ENCODE measurements around the gene MGLL.

Gene MGLL

DNA sequence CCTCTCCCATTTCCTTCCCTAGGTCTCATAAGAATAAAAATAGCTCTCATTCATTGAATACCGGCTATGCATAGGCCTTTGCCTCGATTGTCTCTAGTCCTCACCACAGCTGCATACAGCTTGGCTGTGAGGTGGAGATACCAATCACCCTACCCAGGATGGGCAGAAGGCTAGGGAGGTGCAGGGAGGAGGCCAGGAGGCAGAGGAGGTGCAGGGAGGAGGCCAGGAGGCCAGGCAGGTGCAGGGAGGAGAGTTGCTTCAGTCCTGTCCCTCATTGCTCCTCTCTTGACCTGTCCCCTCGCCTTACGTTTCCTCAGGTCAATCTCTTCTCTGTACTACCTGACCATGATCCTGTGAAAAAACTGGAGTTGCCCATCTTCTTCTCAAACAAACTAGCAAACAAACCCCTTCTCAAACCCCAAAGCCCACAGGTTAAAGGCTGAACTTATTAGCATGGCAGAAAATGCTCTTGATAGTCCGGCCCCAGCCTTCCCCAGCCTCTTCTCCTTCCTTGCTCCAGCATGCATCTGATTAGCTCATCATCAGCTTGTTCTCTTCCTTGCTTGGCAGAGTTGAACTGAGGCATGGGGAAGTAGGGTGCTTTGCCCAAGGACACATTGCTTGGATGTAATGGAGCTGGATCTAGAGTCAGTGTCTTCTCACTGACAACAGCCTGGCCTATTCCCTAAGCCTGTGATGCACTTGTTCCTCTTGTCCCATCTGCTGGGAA lies 177.5 kb downstream of the MGLL start:
- Histone ChIP-seq H3K27me3 (ENCODE audit: low read length) (no peaks in the 10 kb centered on the region), H3F3A (ENCODE audit: insufficient read depth) (no peaks in the 10 kb centered on the region), H3K4me2 (ENCODE audit: low read depth, low read length, poor library complexity, severe bottlenecking) (no peak overlapping the region), H4K20me1 (ENCODE audit: low read depth, low read length) (no peaks in the 10 kb centered on the region), H3K9me2 (replicated peaks; ENCODE audit: insufficient read depth, low read length) (no peaks in the 10 kb centered on the region), H3K36me3 (ENCODE audit: low read length) (no peaks in the 10 kb centered on the region), H3K79me2 (ENCODE audit: insufficient read depth, low read length) (no peaks in the 10 kb centered on the region), H3K4me3 (ENCODE audit: insufficient read depth, low read length, poor library complexity, severe bottlenecking) (no peak overlapping the region), H3K9ac (ENCODE audit: low read length) (no peak overlapping the region), H3K27ac (ENCODE audit: low read depth, low read length) (no peak overlapping the region), H2AFZ (ENCODE audit: low read depth, low read length, severe bottlenecking) (no peak overlapping the region), H3K9me3 (ENCODE audit: insufficient read depth, low read length) (no peaks in the 10 kb centered on the region)
- TF ChIP-seq, protein P1, sequence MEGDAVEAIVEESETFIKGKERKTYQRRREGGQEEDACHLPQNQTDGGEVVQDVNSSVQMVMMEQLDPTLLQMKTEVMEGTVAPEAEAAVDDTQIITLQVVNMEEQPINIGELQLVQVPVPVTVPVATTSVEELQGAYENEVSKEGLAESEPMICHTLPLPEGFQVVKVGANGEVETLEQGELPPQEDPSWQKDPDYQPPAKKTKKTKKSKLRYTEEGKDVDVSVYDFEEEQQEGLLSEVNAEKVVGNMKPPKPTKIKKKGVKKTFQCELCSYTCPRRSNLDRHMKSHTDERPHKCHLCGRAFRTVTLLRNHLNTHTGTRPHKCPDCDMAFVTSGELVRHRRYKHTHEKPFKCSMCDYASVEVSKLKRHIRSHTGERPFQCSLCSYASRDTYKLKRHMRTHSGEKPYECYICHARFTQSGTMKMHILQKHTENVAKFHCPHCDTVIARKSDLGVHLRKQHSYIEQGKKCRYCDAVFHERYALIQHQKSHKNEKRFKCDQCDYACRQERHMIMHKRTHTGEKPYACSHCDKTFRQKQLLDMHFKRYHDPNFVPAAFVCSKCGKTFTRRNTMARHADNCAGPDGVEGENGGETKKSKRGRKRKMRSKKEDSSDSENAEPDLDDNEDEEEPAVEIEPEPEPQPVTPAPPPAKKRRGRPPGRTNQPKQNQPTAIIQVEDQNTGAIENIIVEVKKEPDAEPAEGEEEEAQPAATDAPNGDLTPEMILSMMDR (IDR thresholded peaks at IDR 0.05; ENCODE audit: insufficient read depth, low read length, poor library complexity, severe bottlenecking) = no peak

DNA sequence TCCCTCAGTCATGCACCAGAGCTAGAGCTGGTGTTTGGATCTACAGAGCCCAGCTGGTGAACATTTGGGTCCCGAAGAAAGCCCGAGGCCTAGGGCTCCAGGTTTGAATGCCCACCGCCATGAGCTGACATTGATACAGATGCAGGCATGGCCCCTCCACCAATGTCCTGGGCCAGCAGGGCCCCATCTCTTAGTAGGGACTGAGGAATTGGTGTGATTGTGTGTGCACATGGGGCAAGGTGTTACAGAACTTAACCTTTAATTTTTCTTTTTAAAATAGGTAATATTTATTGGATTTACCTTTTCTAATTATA lies 182.3 kb downstream of the MGLL start:
- H3K4me2 ChIP-seq (ENCODE audit: low read depth, low read length, poor library complexity, severe bottlenecking) = no peak overlapping the region
- H3K9ac ChIP-seq (ENCODE audit: low read length) = no peak overlapping the region
- H2AFZ ChIP-seq (ENCODE audit: low read depth, low read length, severe bottlenecking) = no peak overlapping the region
- no peak overlapping the region for H3K4me3 ChIP-seq (ENCODE audit: insufficient read depth, low read length, poor library complexity, severe bottlenecking)
- no peaks in the 10 kb centered on the region for H3K36me3 ChIP-seq (ENCODE audit: low read length)
- TF ChIP-seq, protein P1 (IDR thresholded peaks at IDR 0.05; ENCODE audit: insufficient read depth, low read length, poor library complexity, severe bottlenecking) = no peak
- no peak for TF ChIP-seq EZH2phosphoT487 (conservative IDR thresholded peaks at IDR 0.05; ENCODE audit: low read length)
- H3F3A ChIP-seq (ENCODE audit: insufficient read depth) = no peaks in the 10 kb centered on the region
- H3K9me3 ChIP-seq (ENCODE audit: insufficient read depth, low read length) = no peaks in the 10 kb centered on the region
- no peaks in the 10 kb centered on the region for H4K20me1 ChIP-seq (ENCODE audit: low read depth, low read length)
- H3K79me2 ChIP-seq (ENCODE audit: insufficient read depth, low read length) = no peaks in the 10 kb centered on the region
- no peaks in the 10 kb centered on the region for H3K9me2 ChIP-seq (replicated peaks; ENCODE audit: insufficient read depth, low read length)
- H3K27me3 ChIP-seq (ENCODE audit: low read length) = no peaks in the 10 kb centered on the region
- H3K27ac ChIP-seq (ENCODE audit: low read depth, low read length) = no peak overlapping the region

DNA sequence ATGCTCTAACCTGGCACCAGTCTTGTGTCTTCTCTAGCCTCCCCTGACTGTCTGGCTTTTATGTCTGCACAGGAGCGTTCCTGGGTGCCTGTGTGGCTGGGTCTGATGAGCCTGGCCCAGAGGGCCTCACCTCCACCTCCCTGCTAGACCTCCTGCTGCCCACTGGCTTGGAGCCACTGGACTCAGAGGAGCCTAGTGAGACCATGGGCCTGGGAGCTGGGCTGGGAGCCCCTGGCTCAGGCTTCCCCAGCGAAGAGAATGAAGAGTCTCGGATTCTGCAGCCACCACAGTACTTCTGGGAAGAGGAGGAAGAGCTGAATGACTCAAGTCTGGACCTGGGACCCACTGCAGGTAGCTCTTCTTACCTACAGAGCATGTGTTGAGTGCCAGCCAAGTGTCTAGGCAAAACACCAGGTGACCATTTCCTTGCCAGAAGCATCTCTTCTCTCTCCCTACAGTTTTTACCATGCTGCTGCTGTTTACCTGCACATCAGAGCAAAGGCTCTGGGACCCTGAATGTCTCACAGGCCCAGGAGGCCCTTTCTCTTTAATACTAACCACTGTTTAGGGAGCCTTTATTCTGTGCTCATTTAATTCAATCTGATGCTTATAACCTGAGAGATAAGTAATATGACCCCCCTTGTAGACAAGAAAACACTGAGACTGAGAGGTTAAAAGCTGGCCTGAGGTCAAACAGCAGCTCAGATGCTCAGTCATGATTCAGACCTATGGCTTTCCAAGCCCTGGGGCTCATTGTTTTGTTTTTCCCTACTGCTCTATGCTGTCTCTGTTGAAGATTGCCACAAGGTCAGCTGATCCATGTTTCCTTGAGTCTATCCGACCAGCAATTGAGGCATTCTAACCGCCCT lies 182.9 kb downstream of the MGLL start:
- Histone ChIP-seq H3K4me2 (ENCODE audit: low read depth, low read length, poor library complexity, severe bottlenecking) (no peak overlapping the region), H3K9me3 (ENCODE audit: insufficient read depth, low read length) (no peaks in the 10 kb centered on the region), H3K4me3 (ENCODE audit: insufficient read depth, low read length, poor library complexity, severe bottlenecking) (no peak overlapping the region)

More for the DNA sequence above, 182.9 kb downstream of the MGLL start:
- no peak for TF ChIP-seq EZH2phosphoT487 (conservative IDR thresholded peaks at IDR 0.05; ENCODE audit: low read length)
- TF ChIP-seq, protein P1 (IDR thresholded peaks at IDR 0.05; ENCODE audit: insufficient read depth, low read length, poor library complexity, severe bottlenecking) = no peak
- no peaks in the 10 kb centered on the region for H3K79me2 ChIP-seq (ENCODE audit: insufficient read depth, low read length)
- H3K9ac ChIP-seq (ENCODE audit: low read length) = no peak overlapping the region
- no peaks in the 10 kb centered on the region for H3K36me3 ChIP-seq (ENCODE audit: low read length)
- H3K27me3 ChIP-seq (ENCODE audit: low read length) = no peaks in the 10 kb centered on the region
- no peaks in the 10 kb centered on the region for H3F3A ChIP-seq (ENCODE audit: insufficient read depth)
- no peaks in the 10 kb centered on the region for H4K20me1 ChIP-seq (ENCODE audit: low read depth, low read length)
- H2AFZ ChIP-seq (ENCODE audit: low read depth, low read length, severe bottlenecking) = no peak overlapping the region
- H3K9me2 ChIP-seq (replicated peaks; ENCODE audit: insufficient read depth, low read length) = no peaks in the 10 kb centered on the region
- H3K27ac ChIP-seq (ENCODE audit: low read depth, low read length) = no peak overlapping the region
